Stomach (tissue), 9 donors: ENCODE measurements around the gene PRKACB. TPM values are rescaled to one million over a fixed set of nuclear protein-coding genes. Genes with fewer than 3 reads are reported as not detected.

Source experiments
- DNase-seq, 2 donors: peaks; one replicate each; pipeline versions ENCODE4 v3.0.0 to v3.0.0-alpha.2; 2013 to 2019
- H3K27ac ChIP-seq, 5 donors: fragments of 200-600 bp in 4 of 5; sonication (generic) in 4 of 5; one replicate each; pipeline ENCODE4 v1.5.1; 2013 to 2019; ENCODE audit warnings: mild to moderate bottlenecking in 1 of 5, moderate library complexity in 1 of 5
- H3K27me3 ChIP-seq, 3 donors: fragments of 200-600 bp; sonication (generic); one replicate each; pipeline ENCODE4 v1.5.1; 2017 to 2019; ENCODE audit warnings: mixed run types in 1 of 3
- H3K36me3 ChIP-seq, 4 donors: fragments of 200-600 bp; sonication (generic); 1 replicate in 3 of 4; 2 replicates in 1 of 4; pipeline ENCODE4 v1.5.1; 2016 to 2019
- H3K4me1 ChIP-seq, 4 donors: fragments of 200-600 bp; sonication (generic); one replicate each; pipeline ENCODE4 v1.5.1; 2016 to 2019
- H3K4me3 ChIP-seq, 4 donors: fragments of 200-600 bp; sonication (generic) in 3 of 4; one replicate each; pipeline ENCODE4 v1.5.1; 2016 to 2019; ENCODE audit warnings: mild to moderate bottlenecking in 1 of 4
- H3K9me3 ChIP-seq, 4 donors: fragments of 200-600 bp; sonication (generic); one replicate each; pipeline ENCODE4 v1.5.1; 2016 to 2019
- CTCF ChIP-seq, 7 experiments: fragments of 450-650 bp in 4 of 7; fragments of 200-600 bp in 3 of 7; sonication (generic) in 3 of 7; IDR thresholded peaks; one replicate each; pipeline ENCODE4 v1.5.1; 2016 to 2019; ENCODE audit warnings: antibody characterized with exemption in 7 of 7, control low read depth in 2 of 7, mild to moderate bottlenecking in 1 of 7
- EP300 ChIP-seq: sonication (generic); formaldehyde crosslinking; IDR thresholded peaks from one replicate; pipeline ENCODE4 v1.6.1; 2017; ENCODE audit warnings: antibody characterized with exemption
- POLR2A ChIP-seq, 4 donors: fragments of 450-650 bp; IDR thresholded peaks; one replicate each; pipeline ENCODE4 v1.6.1; 2016; ENCODE audit warnings: antibody characterized with exemption in 4 of 4, control low read depth in 2 of 4, mild to moderate bottlenecking in 1 of 4, moderate library complexity in 1 of 4
- POLR2AphosphoS5 ChIP-seq, 3 donors: sonication (generic); formaldehyde crosslinking; IDR thresholded peaks; one replicate each; pipeline ENCODE4 v1.6.1; 2016; ENCODE audit warnings: antibody characterized with exemption in 3 of 3
- WGBS, 5 donors: extraction: QIAGEN DNeasy Blood & Tissue Kit in 3 of 5; methylation state at CpG; one replicate each; pipeline versions ENCODE4 v1.1.5 to v1.1.7; 2013 to 2018; 5-methylcytosine and 5-hydroxymethylcytosine counted together
- intact Hi-C: fragments of 100-400 bp; cut with DNase I; formaldehyde crosslinking; loops from one replicate; pipeline ENCODE4 v1.15.1; 2023; ENCODE audit warnings: low total_unique reads
- polyA plus RNA-seq, 3 donors: library from polyadenylated mRNA; stranded (reverse); fragments of 200-250 nt; gene quantifications; one replicate each; pipeline ENCODE4 v1.2.3, GENCODE V29; 2013
- total RNA-seq, 5 donors: library from RNA; depleted of rRNA; stranded (reverse); fragments of >200 nt; gene quantifications; one replicate each; pipeline versions ENCODE4 v1.1.0 to v1.2.3, GENCODE V29; 2014 to 2016
- donor health status: healthy with polysubstance abuse.
- donor health status: Bipolar disorder and iron deficiency.
- donor health status: healthy.

Gene PRKACB
- total and polyA plus RNA-seq, 8 donors: 13.8 to 64.8 (median 31.3) TPM

GRCh38 chr1:84190455-84190854 lies 46.4 kb downstream of the PRKACB start:
- Histone ChIP-seq H3K9me3 (peaks cover 6 to 39% (median 18%) of the 10 kb centered on the region in 4 donors), H3K27me3 (no peaks in the 10 kb centered on the region), H3K4me1 (no peaks in the 10 kb centered on the region), H3K27ac (no peak overlapping the region), H3K4me3 (no peak overlapping the region), H3K36me3 (peaks cover 4 to 71% (median 53%) of the 10 kb centered on the region in 4 donors)
- no peak for DNase-seq
- intact Hi-C loops: no loop called here
- WGBS, 5 donors: 91 to 95% (median 93%) methylated on average over 1 of the region's 1 CpG
- no peak for TF ChIP-seq POLR2AphosphoS5 (IDR thresholded peaks at IDR 0.05)
- no peak for TF ChIP-seq POLR2A (IDR thresholded peaks at IDR 0.05)
- no peak for TF ChIP-seq EP300
- no peak for TF ChIP-seq CTCF (IDR thresholded peaks at IDR 0.05)

GRCh38 chr1:84192681-84193080 lies 48.6 kb downstream of the PRKACB start:
- Histone ChIP-seq H3K4me3 (no peak overlapping the region), H3K27me3 (no peaks in the 10 kb centered on the region), H3K27ac (no peak overlapping the region), H3K4me1 (no peaks in the 10 kb centered on the region), H3K36me3 (peaks cover 4 to 61% (median 52%) of the 10 kb centered on the region in 4 donors), H3K9me3 (peaks cover 6 to 39% (median 18%) of the 10 kb centered on the region in 4 donors)
- WGBS, 5 donors: 43 to 79% (median 61%) methylated on average over 3 of the region's 3 CpGs
- intact Hi-C loops: no loop called here
- TF ChIP-seq POLR2AphosphoS5 (IDR thresholded peaks at IDR 0.05) (no peak), CTCF (IDR thresholded peaks at IDR 0.05) (no peak), EP300 (no peak), POLR2A (IDR thresholded peaks at IDR 0.05) (no peak)
- DNase-seq: no peak

GRCh38 chr1:84198832-84199231 lies 54.8 kb downstream of the PRKACB start:
- intact Hi-C loops: no loop called here
- Histone ChIP-seq H3K4me3 (no peak overlapping the region), H3K36me3 (peaks cover 3 to 52% (median 46%) of the 10 kb centered on the region in 4 donors), H3K27me3 (no peaks in the 10 kb centered on the region), H3K4me1 (peaks cover 0 to 5% (median 0%) of the 10 kb centered on the region in 4 donors), H3K27ac (no peak overlapping the region), H3K9me3 (no peaks in the 10 kb centered on the region)
- no peak for DNase-seq
- 88 to 98% (median 95%) methylated on average over 6 of the region's 6 CpGs for WGBS, 5 donors
- TF ChIP-seq EP300 (no peak), CTCF (IDR thresholded peaks at IDR 0.05) (no peak), POLR2AphosphoS5 (IDR thresholded peaks at IDR 0.05) (no peak), POLR2A (IDR thresholded peaks at IDR 0.05) (no peak)

GRCh38 chr1:84199257-84199656 lies 55.2 kb downstream of the PRKACB start:
- intact Hi-C loops: no loop called here
- H3K4me1 ChIP-seq: peaks cover 0 to 9% (median 0%) of the 10 kb centered on the region in 4 donors
- TF ChIP-seq EP300 (no peak), POLR2AphosphoS5 (IDR thresholded peaks at IDR 0.05) (no peak)
- H3K9me3 ChIP-seq: no peaks in the 10 kb centered on the region
- no peak overlapping the region for H3K27ac ChIP-seq
- no peak overlapping the region for H3K4me3 ChIP-seq
- no peaks in the 10 kb centered on the region for H3K27me3 ChIP-seq
- DNase-seq: no peak
- H3K36me3 ChIP-seq: peaks cover 3 to 49% (median 43%) of the 10 kb centered on the region in 4 donors
- WGBS, 5 donors: 93 to 100% (median 99%) methylated on average over 1 of the region's 1 CpG

GRCh38 chr1:84202126-84202525 lies 58.1 kb downstream of the PRKACB start:
- intact Hi-C loops: no loop called here
- H3K9me3 ChIP-seq: no peaks in the 10 kb centered on the region
- DNase-seq: no peak
- H3K27me3 ChIP-seq: no peaks in the 10 kb centered on the region
- H3K4me1 ChIP-seq: peaks cover 0 to 10% (median 0%) of the 10 kb centered on the region in 4 donors
- no peak overlapping the region for H3K27ac ChIP-seq
- H3K4me3 ChIP-seq: no peak overlapping the region
- TF ChIP-seq POLR2AphosphoS5 (IDR thresholded peaks at IDR 0.05): no peak
- TF ChIP-seq POLR2A (IDR thresholded peaks at IDR 0.05): no peak
- no peak for TF ChIP-seq EP300
- TF ChIP-seq CTCF (IDR thresholded peaks at IDR 0.05): no peak
- H3K36me3 ChIP-seq: peaks cover 3 to 41% (median 36%) of the 10 kb centered on the region in 4 donors
